Raji (cell line): ENCODE measurements around the gene ZRSR2.

Experiments
- POLR2A ChIP-seq: IDR thresholded peaks from 2 replicates; pipeline ENCODE4 v1.6.1; 2011; ENCODE audit warnings: low read depth, low read length, control low read depth; ENCODE audit not compliant: insufficient read depth

Gene ZRSR2

DNA sequence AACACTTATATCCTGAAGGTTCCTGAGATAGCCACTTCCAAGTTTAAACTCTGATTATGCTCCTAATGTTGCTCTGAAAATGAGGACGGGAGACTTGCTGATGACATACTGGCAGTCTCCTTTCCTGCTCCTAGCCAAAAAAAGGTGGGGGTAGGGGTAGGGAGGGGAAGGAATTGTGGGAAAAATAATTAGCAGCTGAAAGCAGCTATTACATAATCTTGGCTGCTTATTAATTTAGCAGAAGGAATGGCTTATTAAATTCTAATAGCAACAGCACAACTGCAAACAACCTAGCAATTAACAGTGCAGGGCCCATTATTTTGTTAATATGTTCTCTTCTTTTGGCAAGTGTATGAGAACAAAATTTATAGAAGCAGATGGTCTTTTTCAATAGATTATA lies 66.4 kb downstream of the ZRSR2 start:
- TF ChIP-seq POLR2A, result no peak

GRCh38 chrX:15858051-15858450 lies 67.8 kb downstream of the ZRSR2 start:
- no peak for TF ChIP-seq POLR2A

DNA sequence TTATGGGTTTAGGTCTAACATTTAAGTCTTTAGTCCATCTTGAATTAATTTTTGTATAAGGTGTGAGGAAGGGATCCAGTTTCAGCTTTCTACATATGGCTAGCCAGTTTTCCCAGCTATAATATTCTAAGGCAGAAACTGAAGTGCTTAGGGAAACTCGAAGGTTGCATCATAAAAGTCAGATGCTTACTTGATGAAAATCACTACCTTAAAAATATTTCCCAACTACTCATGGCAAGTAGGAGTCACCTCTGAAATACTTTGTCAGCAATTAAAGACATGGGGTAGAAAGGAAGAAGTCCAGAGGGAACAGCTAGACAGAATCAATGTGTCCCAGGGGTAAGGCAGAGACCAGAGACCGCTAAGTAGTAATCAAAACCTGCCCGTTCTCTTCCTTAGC lies 70.6 kb downstream of the ZRSR2 start:
- no peak for TF ChIP-seq POLR2A

- no peak for TF ChIP-seq POLR2A
Observed at GRCh38 chrX:15864023-15864422, 73.7 kb downstream of the ZRSR2 start.

DNA sequence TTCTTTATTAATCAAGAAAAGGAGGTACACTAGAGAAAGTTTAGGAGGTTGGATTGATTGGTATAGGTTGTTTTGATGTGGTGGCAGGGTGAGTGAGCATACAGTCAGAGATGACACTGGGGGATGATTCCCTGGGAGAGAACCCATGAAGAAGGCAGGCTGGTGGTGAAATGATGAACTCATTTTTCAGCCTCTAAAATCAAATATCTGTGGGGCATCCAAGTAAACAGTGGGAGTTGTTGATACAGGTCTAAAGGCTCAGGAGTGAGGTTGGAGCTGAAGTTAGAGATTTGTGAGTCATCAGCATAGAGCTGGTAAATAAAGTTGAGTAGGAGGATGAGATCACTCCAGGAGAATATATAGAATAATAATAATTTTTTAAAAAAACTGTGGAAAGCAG lies 74.3 kb downstream of the ZRSR2 start:
- TF ChIP-seq POLR2A, result no peak

GRCh38 chrX:15866147-15866546 lies 75.9 kb downstream of the ZRSR2 start:
- TF ChIP-seq POLR2A, result no peak

DNA sequence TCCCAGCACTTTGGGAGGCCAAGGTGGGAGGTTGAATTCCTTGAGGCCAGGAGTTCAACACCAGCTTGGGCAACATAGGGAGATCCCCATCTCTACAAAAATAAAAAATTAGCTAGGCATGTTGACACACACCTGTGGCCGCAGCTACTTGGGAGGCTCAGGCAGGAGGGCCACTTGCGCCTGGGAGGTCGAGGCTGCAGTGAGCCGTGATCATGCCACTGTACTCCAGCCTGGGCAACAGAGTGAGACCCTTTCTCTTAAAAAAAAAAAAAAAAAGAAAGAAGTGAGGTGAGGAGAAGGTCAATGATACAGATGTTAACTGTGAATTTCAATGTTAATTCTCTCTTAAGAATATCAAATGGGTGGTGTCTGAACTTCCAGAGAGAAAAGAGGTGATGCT lies 79.4 kb downstream of the ZRSR2 start:
- no peak for TF ChIP-seq POLR2A

DNA sequence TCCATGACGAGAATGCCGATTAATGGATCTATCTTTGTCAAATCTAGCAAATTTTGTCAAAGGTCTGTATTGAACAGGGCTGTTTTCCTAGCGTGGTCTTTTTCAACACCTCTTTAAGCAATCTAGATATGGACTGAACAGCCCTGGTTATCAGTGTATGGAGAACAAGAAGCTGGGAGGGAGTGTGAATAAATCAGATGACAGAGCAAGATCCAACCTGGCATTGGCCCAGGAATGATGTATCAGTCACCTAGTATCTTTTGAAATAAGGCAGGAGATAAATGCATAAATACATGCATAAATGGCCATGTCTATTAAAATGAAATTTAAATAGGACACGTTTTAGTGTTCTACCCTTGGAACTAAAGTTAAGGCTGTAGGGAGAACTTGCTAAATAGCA lies 80.0 kb downstream of the ZRSR2 start:
- TF ChIP-seq POLR2A, result no peak
